GM19463 (cell line): ENCODE data around the gene CXCL17.

ENCODE experiments used
- ATAC-seq: cut with Tn5 transposase; IDR thresholded peaks from one replicate; pipeline ENCODE4 v1.9.1; 2021; ENCODE audit warnings: mild to moderate bottlenecking, moderate library complexity; ENCODE audit not compliant: unreplicated experiment

Gene CXCL17

DNA sequence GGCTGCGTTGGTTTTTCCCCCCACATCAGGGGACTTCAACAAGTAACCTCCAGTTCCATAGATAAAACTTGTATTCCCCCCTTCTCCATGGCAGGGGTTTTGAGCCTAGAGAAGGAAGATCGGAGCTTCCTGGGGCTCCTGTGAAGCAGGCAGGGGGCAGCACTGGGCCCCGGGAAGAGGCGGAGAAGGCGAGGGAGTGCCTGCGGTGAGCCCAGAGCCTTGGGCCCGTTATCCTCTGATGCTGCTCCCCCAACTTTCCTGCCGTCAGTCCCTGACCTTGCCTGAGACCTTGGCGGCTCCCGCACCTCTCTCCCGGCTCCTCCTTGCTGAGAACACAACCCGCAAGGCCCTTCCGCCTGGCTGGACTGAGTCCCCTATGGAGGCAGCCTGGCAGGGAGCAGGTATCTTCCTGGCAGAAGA lies 18.0 kb downstream of the CXCL17 start:
- no peak for ATAC-seq

DNA sequence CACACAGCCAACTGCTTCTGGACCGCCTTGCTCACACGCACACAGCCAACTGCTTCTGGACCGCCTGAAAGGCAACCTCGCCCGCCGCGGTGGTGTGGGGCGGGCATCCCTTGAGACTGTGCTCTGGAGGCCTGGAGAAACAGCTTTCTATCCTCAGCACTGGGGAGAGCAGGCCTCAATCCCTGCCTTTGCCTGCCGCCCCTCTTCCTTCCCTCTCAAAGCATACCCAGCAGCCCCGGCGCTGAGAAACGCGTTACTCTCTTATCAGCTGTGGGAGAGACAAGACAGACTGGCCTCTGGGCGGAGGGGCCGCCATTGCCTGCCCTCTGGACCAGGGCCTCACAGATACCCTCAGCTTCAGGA lies 18.4 kb downstream of the CXCL17 start:
- no peak for ATAC-seq

DNA sequence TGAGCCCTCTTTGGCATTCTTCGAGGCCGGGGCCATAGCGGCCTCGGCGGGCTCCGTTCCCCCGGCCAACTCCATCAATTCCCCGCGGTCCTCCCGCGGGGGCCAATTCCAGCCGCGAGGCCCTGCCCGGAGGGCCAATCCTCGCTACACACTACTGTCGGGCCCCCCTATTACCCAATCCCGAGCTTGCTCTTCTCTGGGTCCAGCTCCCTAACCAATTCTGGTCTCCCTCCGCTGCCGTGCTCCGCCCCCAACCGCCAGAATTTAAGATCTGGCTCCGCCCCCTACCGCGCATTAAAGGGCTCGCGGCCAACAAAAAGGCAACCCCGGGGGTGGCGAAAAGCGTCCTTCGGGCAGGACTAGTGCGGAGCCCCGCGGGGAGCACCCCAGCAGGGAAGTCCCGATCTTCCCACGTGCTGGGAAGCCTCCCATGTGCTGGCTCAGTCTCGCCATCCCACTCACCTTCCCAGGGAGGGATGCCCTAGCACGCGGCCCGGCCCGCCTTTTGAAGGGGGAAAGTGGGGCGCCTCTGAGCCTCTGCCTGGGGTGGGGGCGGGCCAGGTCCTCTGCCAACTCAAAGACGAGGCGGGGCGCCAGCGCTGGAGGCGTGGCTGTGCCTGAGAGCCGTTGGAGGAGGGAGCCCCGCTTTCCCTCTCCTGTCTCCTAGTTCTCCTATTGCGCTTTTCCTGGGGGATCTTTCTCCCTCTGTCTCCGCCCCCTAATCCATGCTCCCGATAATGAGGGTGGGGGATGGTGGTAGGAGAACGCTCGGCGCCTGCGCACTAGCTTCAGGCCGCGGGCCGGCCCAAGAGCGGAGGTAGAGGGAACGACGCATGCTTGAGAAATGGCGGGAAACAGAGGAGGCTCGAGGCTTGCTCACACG lies 19.0 kb downstream of the CXCL17 start:
- peak; percentile 83 for ATAC-seq

DNA sequence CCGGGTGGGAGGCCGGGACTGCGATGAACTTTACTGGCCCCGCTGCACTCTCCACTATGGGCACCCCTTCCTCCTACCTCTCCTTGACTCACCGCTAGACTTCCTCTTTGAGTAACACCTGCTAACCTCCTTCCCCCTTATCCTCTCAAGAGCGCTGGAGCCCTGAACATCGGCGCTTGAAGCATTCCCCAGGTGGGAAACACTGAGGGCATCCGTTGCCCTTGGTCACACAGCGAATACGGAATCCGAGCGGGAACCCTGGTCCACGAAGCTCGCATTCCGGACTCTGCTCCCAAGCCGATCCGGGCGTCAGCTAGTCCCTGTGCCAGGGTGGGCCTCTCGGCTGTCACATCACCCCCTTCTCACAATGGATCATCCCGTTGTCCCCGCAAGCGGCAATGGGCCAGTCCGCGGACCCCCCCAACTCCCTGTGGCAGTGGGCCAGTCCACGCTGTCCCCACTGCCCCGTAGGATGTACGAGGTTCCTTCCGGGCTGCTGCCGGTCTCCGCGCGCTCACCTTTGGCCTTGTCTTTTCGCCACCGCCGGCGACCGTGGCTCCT lies 19.8 kb downstream of the CXCL17 start:
- ATAC-seq: peak; percentile 28

DNA sequence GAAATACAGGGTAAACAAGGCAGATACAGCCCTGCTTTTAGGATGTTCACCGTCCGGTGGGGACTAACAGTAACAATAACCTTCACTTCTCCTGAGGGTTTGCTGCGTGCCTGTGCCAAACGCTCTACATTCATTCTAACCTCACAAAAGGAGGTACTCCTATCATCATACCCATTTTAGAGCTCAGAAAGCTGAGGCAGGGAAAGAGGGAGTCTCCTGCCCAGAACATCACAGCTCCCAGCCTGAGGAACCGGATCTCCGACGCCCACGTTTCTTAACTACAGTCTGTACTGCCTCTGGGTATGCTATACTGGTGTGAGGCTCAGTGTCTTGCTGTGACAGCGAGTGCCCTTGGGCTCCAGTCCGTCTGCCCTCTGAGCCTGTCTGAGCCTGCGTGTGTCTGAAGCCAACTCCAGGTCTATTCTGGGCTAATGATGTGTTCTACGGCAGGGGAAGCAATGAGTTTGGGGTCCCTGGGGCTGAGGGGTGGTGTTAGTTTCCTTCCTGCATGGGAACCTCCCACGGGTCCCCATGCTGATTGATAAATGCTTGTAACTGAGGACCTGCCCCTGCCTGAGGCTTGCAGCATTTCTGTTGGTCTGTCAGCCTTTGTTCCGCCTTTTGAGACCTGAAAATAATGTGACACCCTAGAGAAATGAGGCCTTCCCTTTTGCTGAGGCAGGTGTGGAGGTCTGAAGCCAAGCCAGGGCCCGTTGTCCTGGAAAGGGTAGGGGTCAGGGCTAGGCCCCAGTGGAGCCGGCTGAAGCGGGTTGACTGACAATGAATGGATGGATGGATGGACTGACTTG lies 20.4 kb downstream of the CXCL17 start:
- ATAC-seq: no peak

DNA sequence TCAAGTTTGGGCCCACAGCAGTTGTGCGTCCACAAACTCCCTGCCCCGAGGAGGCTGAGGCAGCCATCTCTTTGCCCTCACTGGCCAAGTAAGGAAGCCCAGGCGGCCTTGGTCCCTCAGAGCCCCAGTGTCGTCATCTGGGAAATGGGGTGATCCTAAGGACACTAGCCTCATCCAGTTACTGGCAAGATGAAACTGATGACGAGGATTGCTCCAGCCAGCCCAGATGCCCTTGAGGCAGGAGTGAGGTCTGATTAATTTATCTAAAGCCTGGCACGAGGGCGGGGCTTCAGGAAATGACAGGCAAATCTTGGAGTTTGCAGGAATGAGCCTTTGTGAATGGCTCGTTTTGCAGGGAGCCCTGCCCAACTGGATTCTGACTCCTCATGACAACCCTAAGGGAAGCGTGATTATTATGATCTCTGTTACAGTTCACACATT lies 21.1 kb downstream of the CXCL17 start:
- ATAC-seq: no peak

DNA sequence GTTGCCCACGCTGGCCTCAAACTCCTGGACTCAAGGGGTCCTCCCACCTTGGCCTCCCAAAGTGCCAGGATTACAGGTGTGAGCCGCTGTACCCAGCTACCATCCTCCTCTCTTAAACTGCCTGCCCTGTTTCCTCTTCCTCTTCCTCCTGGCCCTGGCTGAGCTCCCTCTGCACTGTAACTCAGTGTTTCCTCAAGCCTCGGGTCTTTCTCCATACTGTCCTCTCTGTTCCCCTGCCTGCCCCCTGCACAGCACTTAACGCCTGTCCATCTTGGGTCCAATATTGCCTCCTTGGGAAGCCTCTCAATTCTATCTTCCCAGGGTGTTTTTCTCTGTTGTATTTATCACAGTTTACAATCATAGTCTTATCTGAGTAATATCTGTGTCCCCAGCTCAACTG lies 21.6 kb downstream of the CXCL17 start:
- ATAC-seq: no peak

DNA sequence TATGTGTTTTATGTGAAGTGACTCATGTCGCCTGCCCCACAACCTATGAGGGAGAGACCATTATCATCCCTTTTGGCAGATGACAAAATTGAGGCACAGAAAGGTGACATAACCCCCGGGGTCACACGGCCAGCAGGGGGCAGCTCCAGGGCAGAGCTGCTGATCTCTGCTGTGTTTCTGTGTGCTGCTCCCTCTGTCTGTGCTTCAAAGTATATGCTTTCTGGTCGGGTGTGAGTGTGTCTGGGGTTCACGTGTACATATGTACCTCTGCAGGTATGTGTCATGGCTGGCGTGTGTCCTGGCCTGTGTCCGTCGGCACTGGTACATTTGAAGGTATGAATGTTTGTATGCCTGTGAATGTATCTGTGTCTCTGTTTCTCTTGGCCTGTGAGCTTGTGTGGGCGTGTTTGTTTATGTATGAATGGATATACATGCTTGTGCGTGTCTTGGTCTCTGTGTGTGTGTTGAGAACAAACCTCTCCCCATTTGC lies 22.6 kb downstream of the CXCL17 start:
- ATAC-seq: peak; percentile 34

DNA sequence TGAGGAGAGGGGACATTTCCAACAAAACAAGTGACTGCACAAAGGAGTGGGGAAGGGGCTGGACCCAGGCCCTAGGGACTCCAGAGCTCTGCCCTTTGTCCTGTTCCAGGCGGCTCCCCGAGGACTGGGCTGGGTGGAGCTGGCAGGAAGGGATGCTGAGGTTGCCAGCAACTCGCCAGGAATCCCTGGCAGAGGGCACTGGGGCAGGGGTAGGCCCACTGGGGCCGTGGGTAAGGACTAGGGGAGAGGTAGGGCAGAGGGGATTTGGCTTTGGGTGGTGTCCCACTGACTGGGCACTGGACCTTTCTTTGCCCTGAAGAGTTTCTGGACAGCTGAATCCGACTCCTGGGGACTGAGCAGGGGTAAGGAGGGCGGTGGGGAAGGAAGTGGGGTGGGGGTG lies 23.4 kb downstream of the CXCL17 start:
- no peak for ATAC-seq

DNA sequence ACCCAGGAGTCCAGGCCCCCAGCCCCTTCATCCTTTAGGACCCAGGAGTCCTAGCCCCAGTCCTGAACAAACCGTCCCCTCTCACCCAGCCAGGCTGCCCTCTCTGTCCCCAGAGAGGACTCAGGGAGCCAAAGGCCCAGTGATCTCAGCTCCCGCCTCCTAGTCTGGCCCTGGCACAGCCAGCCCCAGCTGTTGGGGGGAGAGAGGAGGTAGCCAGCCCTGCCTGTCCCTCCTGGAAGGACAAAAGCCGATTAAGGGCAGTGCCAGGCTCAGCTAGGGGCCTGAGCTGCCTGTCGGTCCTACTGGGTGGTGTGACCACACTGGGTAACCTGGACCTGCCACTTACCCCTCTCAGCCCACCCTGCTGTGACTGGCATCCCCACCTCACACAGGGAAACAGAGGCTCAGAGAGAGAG lies 30.1 kb downstream of the CXCL17 start:
- ATAC-seq: no peak

DNA sequence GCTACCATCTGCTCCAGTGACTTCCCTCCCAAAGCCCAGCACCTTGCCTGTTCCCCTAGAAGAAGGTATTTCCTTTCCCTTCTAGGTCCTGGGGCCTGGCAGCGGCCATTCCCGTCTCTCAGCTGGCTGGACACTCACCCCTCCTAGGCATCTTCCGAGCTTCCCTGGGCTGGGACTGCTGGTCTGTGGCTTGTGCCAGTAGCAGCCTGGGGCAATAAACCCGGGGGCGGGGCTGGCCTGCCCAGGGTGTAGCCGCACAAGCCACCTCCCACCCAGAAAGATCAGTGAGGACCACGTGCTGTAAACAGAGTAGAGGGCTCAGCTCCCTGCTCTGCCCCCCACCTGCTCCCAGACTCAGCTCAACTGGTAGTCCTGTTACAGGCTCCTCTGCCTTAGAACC lies 30.5 kb downstream of the CXCL17 start:
- no peak for ATAC-seq

DNA sequence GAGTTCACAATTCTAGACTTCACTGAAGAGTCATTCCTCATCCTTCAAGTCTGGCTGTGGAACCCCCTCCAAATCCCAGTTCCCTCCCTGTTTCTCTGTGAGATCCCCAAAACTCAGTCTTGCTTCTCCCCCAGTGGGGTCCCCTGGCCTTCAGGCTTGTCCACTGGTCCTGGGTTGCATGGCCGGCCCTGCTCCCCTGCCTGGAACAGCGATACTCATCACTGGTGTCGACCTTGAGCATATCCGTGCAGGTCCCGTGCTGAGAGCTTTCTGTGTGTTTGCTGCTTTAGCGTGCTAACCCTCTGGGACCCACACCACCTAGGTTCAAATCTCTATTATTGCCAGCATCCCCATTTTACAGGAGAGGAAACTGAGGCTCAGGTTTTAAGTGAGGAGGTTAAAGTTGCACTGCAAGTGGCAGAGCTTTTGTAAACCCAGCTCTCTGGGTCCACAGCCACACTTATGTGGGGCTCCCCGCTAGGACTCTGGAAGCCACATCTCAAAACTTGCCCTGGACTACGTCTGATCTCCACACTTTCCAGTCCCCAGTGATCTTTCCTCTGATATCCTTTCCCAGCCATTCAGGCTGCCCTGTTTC lies 31.1 kb downstream of the CXCL17 start:
- no peak for ATAC-seq

DNA sequence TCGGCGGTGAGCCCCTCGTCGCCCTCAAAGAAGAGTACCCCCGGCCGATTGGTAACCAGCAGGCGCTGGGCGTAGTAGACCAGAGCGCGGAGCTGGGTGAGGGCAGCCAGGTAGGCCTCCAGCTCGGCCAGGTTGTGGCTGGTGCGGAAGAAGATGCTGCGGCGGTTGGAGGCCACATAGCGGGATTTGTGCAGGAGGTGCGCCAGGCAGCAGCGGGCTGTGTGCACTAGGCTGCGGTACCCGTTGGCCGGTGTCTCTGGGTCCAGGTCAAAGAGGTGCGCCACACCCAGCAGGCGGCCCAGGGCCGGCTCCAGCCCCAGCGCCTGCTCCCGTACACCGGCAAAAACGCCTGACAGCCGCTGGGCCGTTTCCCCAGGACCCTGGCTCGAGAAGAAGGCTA lies 32.4 kb downstream of the CXCL17 start:
- ATAC-seq: no peak

DNA sequence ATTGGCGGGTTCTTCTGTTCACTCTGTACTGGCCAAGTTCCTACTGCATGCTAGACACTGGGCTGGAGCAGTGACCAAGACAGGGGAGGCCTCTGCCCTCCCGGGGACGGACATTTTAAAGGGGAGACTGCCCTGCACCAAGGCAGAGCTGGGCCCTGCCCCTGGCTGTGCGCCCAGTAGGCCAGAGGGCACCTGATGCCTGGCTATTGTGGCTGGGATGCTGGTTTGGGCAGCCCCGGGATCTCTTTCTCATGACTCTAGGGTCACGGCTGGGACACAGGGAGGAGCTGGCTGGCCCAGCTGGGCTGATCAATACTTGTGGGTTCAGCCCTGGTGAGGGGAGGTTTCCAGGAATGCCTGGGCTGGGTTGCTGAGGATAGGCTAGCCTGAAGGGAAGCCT lies 33.3 kb downstream of the CXCL17 start:
- ATAC-seq: no peak

DNA sequence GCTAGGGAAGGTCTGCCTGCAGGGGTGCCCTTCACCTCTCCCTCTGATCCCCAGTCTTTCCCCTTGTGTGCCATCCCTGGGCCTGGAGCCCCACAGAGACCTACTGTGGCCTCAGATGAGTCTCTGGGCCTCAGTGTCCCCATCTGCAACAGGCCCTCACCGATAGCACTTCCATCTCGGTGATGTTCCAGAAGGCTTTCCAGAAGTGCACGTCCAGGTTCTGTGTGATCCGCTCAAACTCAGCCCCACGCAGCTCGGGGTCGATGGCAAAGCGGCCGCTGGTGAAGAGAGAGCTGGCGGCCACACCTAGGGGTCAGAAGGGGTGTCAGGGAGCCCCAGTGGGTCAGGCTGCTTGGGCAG lies 35.0 kb downstream of the CXCL17 start:
- no peak for ATAC-seq

DNA sequence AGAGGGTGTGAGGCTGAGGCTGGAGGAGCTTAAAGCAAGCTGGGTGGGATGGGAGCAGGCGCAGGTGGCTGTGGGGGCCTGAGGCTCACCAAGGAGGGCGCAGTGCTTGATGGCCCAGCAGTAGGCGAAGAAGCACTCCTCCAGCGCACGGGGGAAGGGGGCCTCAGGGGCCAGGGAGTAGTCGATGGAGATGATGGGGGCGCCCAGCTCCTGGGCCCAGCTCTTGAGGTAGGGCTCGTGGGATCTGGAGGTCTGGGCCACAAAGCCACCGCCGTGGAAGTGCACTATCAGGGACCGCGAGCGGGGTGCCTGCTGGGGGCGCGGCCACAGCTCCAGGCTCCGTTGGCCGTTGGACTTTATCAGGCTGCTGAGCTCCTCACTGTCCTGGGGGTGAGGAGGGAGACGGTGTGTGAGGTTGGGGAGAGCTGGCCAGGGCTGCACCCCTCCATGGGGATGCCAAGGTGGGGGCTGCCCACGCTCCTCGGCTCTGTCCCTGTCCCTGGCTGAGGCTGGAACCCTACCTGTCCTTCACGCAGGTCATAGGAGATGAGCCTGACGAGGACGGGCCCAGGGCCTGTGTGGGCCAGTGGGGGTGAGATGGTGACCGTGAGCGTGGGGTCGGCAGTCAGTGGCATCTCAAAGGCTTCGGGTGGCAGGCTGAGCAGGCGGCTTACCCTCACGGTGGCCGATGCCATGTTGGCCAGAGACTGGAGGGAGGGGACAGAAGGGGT lies 35.5 kb downstream of the CXCL17 start:
- ATAC-seq: no peak

DNA sequence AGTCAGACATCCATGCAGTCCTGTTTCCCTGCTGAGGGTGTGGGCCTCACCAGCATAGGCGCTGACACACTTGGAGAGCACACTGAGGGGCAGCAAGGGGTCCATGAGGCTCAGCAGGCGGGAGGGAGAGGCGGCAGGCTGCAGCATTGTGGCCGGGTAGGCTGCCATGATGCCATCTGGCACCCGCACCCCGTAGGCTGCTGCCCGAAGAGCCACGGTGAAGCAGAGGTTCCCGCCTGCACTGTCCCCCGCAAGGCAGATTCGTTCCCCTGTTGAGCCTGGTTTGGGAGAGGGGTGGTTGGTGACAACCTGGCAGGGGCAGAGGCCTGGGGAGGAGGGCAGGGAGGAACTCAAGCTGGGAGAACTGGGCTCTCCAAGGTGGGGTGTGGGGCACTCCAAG lies 36.6 kb downstream of the CXCL17 start:
- no peak for ATAC-seq

DNA sequence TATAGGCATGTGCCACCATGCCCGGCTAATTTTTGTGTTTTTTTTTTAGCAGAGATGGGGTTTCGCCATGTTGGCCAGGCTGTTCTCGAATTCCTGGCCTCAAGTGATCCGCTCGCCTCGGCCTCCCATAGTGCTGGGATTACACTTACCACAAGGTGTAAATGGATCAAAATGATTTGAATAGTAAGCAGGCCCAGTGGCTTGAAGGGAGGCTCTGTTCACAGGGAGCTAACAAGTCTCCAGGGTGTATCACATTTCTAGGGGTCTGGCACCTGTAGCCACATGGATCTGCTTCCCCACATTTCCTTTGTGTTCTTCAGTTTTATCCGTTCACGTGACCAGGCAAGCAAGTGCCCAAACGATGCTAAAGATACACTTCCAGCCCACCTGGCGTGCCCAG lies 39.2 kb downstream of the CXCL17 start:
- no peak for ATAC-seq

DNA sequence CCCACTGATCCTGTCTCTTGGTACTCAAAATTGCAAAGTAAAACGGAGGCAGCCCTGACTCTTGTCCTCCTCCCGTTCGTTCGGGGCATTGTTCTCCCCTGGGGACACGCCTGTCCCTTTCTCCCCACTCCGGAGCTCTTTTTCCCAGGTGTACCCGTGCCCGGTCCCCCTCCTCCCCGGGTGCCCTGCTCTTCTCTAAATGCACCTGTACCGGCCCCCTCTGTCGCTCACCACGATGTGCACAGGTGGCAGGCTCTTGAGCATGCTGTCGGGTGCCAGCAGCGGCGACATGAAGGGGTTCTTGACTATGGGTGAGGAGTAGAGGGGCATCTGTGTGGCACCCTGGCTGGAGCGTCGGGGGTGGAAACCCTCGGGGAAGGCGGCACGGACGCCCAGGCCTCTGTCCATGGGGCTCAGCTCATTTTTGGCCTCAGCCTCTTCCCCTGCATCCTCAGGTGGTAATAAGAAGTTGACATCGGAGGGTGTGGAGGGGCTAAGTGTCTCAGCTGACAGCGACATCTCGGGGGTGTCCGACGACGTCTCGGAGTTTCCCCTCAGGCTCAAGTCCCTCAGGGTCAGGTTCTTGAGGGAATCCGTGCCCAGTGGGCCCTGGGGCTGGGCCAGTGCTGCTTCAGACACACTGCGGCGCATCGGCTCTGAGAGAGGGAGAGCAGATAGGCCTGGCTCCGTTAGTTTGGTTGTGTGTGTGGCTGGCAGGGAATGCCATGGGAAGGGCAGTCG lies 40.2 kb downstream of the CXCL17 start:
- no peak for ATAC-seq
